Thyroid gland (tissue), 4 donors: ENCODE data around the gene PLXNC1. TPM values are rescaled to one million over a fixed set of nuclear protein-coding genes. Genes with fewer than 3 reads are reported as not detected.
A peak's percentile ranks its signal among the peaks of the same experiment; 100 is the strongest.

Source experiments
- DNase-seq, 2 donors: peaks; one replicate each; pipeline ENCODE4 v3.0.0-alpha.2; 2019
- H3K27ac ChIP-seq, 3 donors: fragments of 200-600 bp; sonication (generic); 1 replicate in 2 of 3; 2 replicates in 1 of 3; pipeline ENCODE4 v1.5.1; 2016 to 2019; ENCODE audit warnings: mild to moderate bottlenecking in 1 of 3, moderate library complexity in 1 of 3
- H3K27me3 ChIP-seq: fragments of 200-600 bp; sonication (generic); one replicate; pipeline ENCODE4 v1.5.1; 2019
- H3K36me3 ChIP-seq, 2 donors: fragments of 200-600 bp; sonication (generic); one replicate each; pipeline ENCODE4 v1.5.1; 2016 to 2019
- H3K4me1 ChIP-seq, 2 donors: fragments of 200-600 bp; sonication (generic); one replicate each; pipeline ENCODE4 v1.5.1; 2017 to 2019
- H3K4me3 ChIP-seq, 3 donors: fragments of 200-600 bp; sonication (generic); replicated peaks in 1 of 3; 1 replicate in 2 of 3; 2 replicates in 1 of 3; pipeline ENCODE4 v1.5.1; 2016; ENCODE audit warnings: mild to moderate bottlenecking in 1 of 3
- H3K9me3 ChIP-seq: fragments of 200-600 bp; sonication (generic); one replicate; pipeline ENCODE4 v1.5.1; 2017
- CTCF ChIP-seq, 6 experiments: fragments of 200-600 bp in 3 of 6; fragments of 450-650 bp in 3 of 6; sonication (generic) in 3 of 6; IDR thresholded peaks; one replicate each; pipeline ENCODE4 v1.5.1; 2016 to 2019; ENCODE audit warnings: antibody characterized with exemption in 6 of 6, mild to moderate bottlenecking in 2 of 6, inconsistent platforms in 1 of 6, moderate library complexity in 1 of 6
- POLR2A ChIP-seq, 2 donors: fragments of 450-650 bp; IDR thresholded peaks; one replicate each; pipeline ENCODE4 v1.6.1; 2017; ENCODE audit warnings: antibody characterized with exemption in 2 of 2, mild to moderate bottlenecking in 2 of 2, moderate library complexity in 1 of 2
- WGBS, 2 donors: methylation state at CpG; one replicate each; pipeline ENCODE4 v1.1.5; 2017; 5-methylcytosine and 5-hydroxymethylcytosine counted together
- intact Hi-C: fragments of 100-400 bp; cut with DNase I; formaldehyde crosslinking; loops from one replicate; pipeline ENCODE4 v1.15.1; 2023
- total RNA-seq, 4 donors: library from RNA; depleted of rRNA; stranded (reverse); fragments of >200 nt; gene quantifications; one replicate each; pipeline ENCODE4 v1.2.3, GENCODE V29; 2016

PLXNC1 gene
- total RNA-seq, 4 donors from 2014 or later, result 4.5 to 7.2 (median 5.1) TPM

- WGBS, 2 donors, result 94 to 95% methylated on average over 3 of the region's 3 CpGs
- intact Hi-C loops, result no loop called here
- no peaks in the 10 kb centered on the region for H3K27me3 ChIP-seq
- H3K9me3 ChIP-seq, result no peaks in the 10 kb centered on the region
- H3K4me3 ChIP-seq, result no peak overlapping the region
- no peak overlapping the region for H3K27ac ChIP-seq
- no peaks in the 10 kb centered on the region for H3K36me3 ChIP-seq
- peaks cover 31 to 36% of the 10 kb centered on the region in 2 donors for H3K4me1 ChIP-seq
- DNase-seq, result no peak
- TF ChIP-seq POLR2A (IDR thresholded peaks at IDR 0.05), result no peak
- no peak for TF ChIP-seq CTCF (IDR thresholded peaks at IDR 0.05)
These were observed 111.6 kb downstream of the PLXNC1 start for GRCh38 chr12:94260017-94260416.

GRCh38 chr12:94260717-94261116 lies 112.3 kb downstream of the PLXNC1 start:
- TF ChIP-seq CTCF (IDR thresholded peaks at IDR 0.05) (no peak), POLR2A (IDR thresholded peaks at IDR 0.05) (no peak)
- Histone ChIP-seq H3K27ac (peak overlapping the region in 1 of 3 donors; percentile 99), H3K9me3 (no peaks in the 10 kb centered on the region), H3K36me3 (no peaks in the 10 kb centered on the region), H3K4me1 (peaks cover 31 to 36% of the 10 kb centered on the region in 2 donors), H3K27me3 (no peaks in the 10 kb centered on the region), H3K4me3 (no peak overlapping the region)
- 82 to 86% methylated on average over 13 of the region's 13 CpGs for WGBS, 2 donors
- intact Hi-C loops, result no loop called here
- DNase-seq, result no peak

GRCh38 chr12:94261119-94261518 lies 112.7 kb downstream of the PLXNC1 start:
- H3K27ac ChIP-seq, result peak overlapping the region in 2 of 3 donors; percentile 91 to 99
- intact Hi-C loops, result no loop called here

GRCh38 chr12:94261786-94262185 lies 113.4 kb downstream of the PLXNC1 start:
- no peaks in the 10 kb centered on the region for H3K9me3 ChIP-seq
- DNase-seq, result no peak
- no peak overlapping the region for H3K4me3 ChIP-seq
- H3K27me3 ChIP-seq, result no peaks in the 10 kb centered on the region
- no peaks in the 10 kb centered on the region for H3K36me3 ChIP-seq
- intact Hi-C loops, result no loop called here
- TF ChIP-seq POLR2A (IDR thresholded peaks at IDR 0.05), result no peak
- TF ChIP-seq CTCF (IDR thresholded peaks at IDR 0.05), result no peak
- 50 to 63% methylated on average over 3 of the region's 3 CpGs for WGBS, 2 donors
- peak overlapping the region; percentile 60 to 99 (median 91) for H3K27ac ChIP-seq
- peaks cover 31 to 36% of the 10 kb centered on the region in 2 donors for H3K4me1 ChIP-seq

More at GRCh38 chr12:94261119-94261518, 112.7 kb downstream of the PLXNC1 start:
- H3K9me3 ChIP-seq, result no peaks in the 10 kb centered on the region
- H3K4me3 ChIP-seq, result no peak overlapping the region
- TF ChIP-seq CTCF (IDR thresholded peaks at IDR 0.05) (no peak), POLR2A (IDR thresholded peaks at IDR 0.05) (no peak)
- DNase-seq, result no peak
- WGBS, 2 donors, result 88 to 91% methylated on average over 2 of the region's 2 CpGs
- no peaks in the 10 kb centered on the region for H3K27me3 ChIP-seq
- no peaks in the 10 kb centered on the region for H3K36me3 ChIP-seq
- peaks cover 31 to 36% of the 10 kb centered on the region in 2 donors for H3K4me1 ChIP-seq

GRCh38 chr12:94262228-94263010 lies 114.0 kb downstream of the PLXNC1 start:
- peak; percentile 99 for DNase-seq
- Histone ChIP-seq H3K27ac (peak overlapping the region; percentile 90 to 99 (median 91)), H3K4me3 (peak overlapping the region; percentile 27 to 45 (median 30)), H3K9me3 (no peaks in the 10 kb centered on the region), H3K36me3 (no peaks in the 10 kb centered on the region), H3K27me3 (no peaks in the 10 kb centered on the region), H3K4me1 (peaks cover 31 to 36% of the 10 kb centered on the region in 2 donors)
- WGBS, 2 donors, result 6 to 11% methylated on average over 10 to 15 of the region's 17 CpGs
- intact Hi-C loops, result no loop called here
- peak in 1 of 2 donors; percentile 67 for TF ChIP-seq POLR2A (IDR thresholded peaks at IDR 0.05)
- peak in 2 of 6 experiments; percentile 11 to 18 for TF ChIP-seq CTCF (IDR thresholded peaks at IDR 0.05)
